IPS-15b (cell line): ENCODE data around the gene IQSEC1.

Source experiments
- H3K27me3 ChIP-seq: one replicate; pipeline ENCODE4 v1.6.1; 2013; ENCODE audit warnings: low read length; ENCODE audit not compliant: control insufficient read depth, insufficient read depth
- H3K36me3 ChIP-seq: one replicate; pipeline ENCODE4 v1.6.1; 2013; ENCODE audit warnings: low read length; ENCODE audit not compliant: control insufficient read depth, insufficient read depth
- H3K4me1 ChIP-seq: one replicate; pipeline ENCODE4 v1.6.1; 2013; ENCODE audit warnings: mild to moderate bottlenecking, low read length; ENCODE audit not compliant: control insufficient read depth, insufficient read depth
- H3K4me3 ChIP-seq: one replicate; pipeline ENCODE4 v1.5.1; 2013; ENCODE audit warnings: low read depth, low read length
- H3K9ac ChIP-seq: one replicate; pipeline ENCODE4 v1.6.1; 2013; ENCODE audit warnings: low read depth, mild to moderate bottlenecking, low read length
- H3K9me3 ChIP-seq: one replicate; pipeline ENCODE4 v1.6.1; 2013; ENCODE audit warnings: mild to moderate bottlenecking, low read length; ENCODE audit not compliant: control insufficient read depth, insufficient read depth

The IQSEC1 gene

GRCh38 chr3:13070391-13071070 lies 2.7 kb downstream of the IQSEC1 start:
- H3K4me1 ChIP-seq = peaks cover 4% of the 10 kb centered on the region
- H3K4me3 ChIP-seq = no peak overlapping the region
- no peak overlapping the region for H3K9ac ChIP-seq
- no peaks in the 10 kb centered on the region for H3K36me3 ChIP-seq
- no peaks in the 10 kb centered on the region for H3K9me3 ChIP-seq
- H3K27me3 ChIP-seq = peaks cover 29% of the 10 kb centered on the region

- Histone ChIP-seq H3K4me1 (peaks cover 4% of the 10 kb centered on the region), H3K9ac (no peak overlapping the region), H3K27me3 (peaks cover 18% of the 10 kb centered on the region), H3K36me3 (no peaks in the 10 kb centered on the region), H3K9me3 (no peaks in the 10 kb centered on the region), H3K4me3 (no peak overlapping the region)
Observed at GRCh38 chr3:13069495-13069894, 3.7 kb downstream of the IQSEC1 start.

GRCh38 chr3:13068269-13069010 lies 4.8 kb downstream of the IQSEC1 start:
- Histone ChIP-seq H3K27me3 (peaks cover 8% of the 10 kb centered on the region), H3K9me3 (no peaks in the 10 kb centered on the region), H3K4me1 (peaks cover 4% of the 10 kb centered on the region), H3K36me3 (no peaks in the 10 kb centered on the region), H3K9ac (no peak overlapping the region), H3K4me3 (no peak overlapping the region)

GRCh38 chr3:13067778-13068177 lies 5.5 kb downstream of the IQSEC1 start:
- peaks cover 7% of the 10 kb centered on the region for H3K27me3 ChIP-seq
- no peaks in the 10 kb centered on the region for H3K36me3 ChIP-seq
- peaks cover 4% of the 10 kb centered on the region for H3K4me1 ChIP-seq
- no peak overlapping the region for H3K9ac ChIP-seq
- H3K9me3 ChIP-seq = no peaks in the 10 kb centered on the region
- no peak overlapping the region for H3K4me3 ChIP-seq

- Histone ChIP-seq H3K36me3 (no peaks in the 10 kb centered on the region), H3K4me1 (no peaks in the 10 kb centered on the region), H3K9me3 (no peaks in the 10 kb centered on the region), H3K4me3 (no peak overlapping the region), H3K9ac (no peak overlapping the region), H3K27me3 (no peaks in the 10 kb centered on the region)
Observed at GRCh38 chr3:13066834-13067233, 6.4 kb downstream of the IQSEC1 start.

- H3K4me3 ChIP-seq = no peak overlapping the region
- H3K9me3 ChIP-seq = no peaks in the 10 kb centered on the region
- no peaks in the 10 kb centered on the region for H3K27me3 ChIP-seq
- no peaks in the 10 kb centered on the region for H3K4me1 ChIP-seq
- no peaks in the 10 kb centered on the region for H3K36me3 ChIP-seq
- H3K9ac ChIP-seq = no peak overlapping the region
Observed at GRCh38 chr3:13066236-13066635, 7.0 kb downstream of the IQSEC1 start.

- Histone ChIP-seq H3K9me3 (no peaks in the 10 kb centered on the region), H3K4me3 (no peak overlapping the region), H3K4me1 (no peaks in the 10 kb centered on the region), H3K36me3 (no peaks in the 10 kb centered on the region), H3K27me3 (no peaks in the 10 kb centered on the region), H3K9ac (no peak overlapping the region)
Observed at GRCh38 chr3:13065727-13066126, 7.5 kb downstream of the IQSEC1 start.

GRCh38 chr3:13064964-13065363 lies 8.3 kb downstream of the IQSEC1 start:
- peaks cover 2% of the 10 kb centered on the region for H3K36me3 ChIP-seq
- H3K9ac ChIP-seq = no peak overlapping the region
- H3K27me3 ChIP-seq = no peaks in the 10 kb centered on the region
- no peaks in the 10 kb centered on the region for H3K9me3 ChIP-seq
- H3K4me3 ChIP-seq = no peak overlapping the region
- no peaks in the 10 kb centered on the region for H3K4me1 ChIP-seq

GRCh38 chr3:13064159-13064868 lies 8.9 kb downstream of the IQSEC1 start:
- H3K27me3 ChIP-seq = no peaks in the 10 kb centered on the region
- no peak overlapping the region for H3K9ac ChIP-seq
- H3K4me1 ChIP-seq = no peaks in the 10 kb centered on the region
- H3K4me3 ChIP-seq = no peak overlapping the region
- no peaks in the 10 kb centered on the region for H3K9me3 ChIP-seq
- H3K36me3 ChIP-seq = peaks cover 3% of the 10 kb centered on the region

GRCh38 chr3:13063225-13063624 lies 10.0 kb downstream of the IQSEC1 start:
- no peaks in the 10 kb centered on the region for H3K9me3 ChIP-seq
- peaks cover 3% of the 10 kb centered on the region for H3K36me3 ChIP-seq
- no peak overlapping the region for H3K4me3 ChIP-seq
- no peaks in the 10 kb centered on the region for H3K4me1 ChIP-seq
- no peak overlapping the region for H3K9ac ChIP-seq
- no peaks in the 10 kb centered on the region for H3K27me3 ChIP-seq

GRCh38 chr3:13062647-13063046 lies 10.6 kb downstream of the IQSEC1 start:
- Histone ChIP-seq H3K36me3 (peaks cover 3% of the 10 kb centered on the region), H3K4me1 (no peaks in the 10 kb centered on the region)

More at GRCh38 chr3:13062647-13063046, 10.6 kb downstream of the IQSEC1 start:
- H3K4me3 ChIP-seq = no peak overlapping the region
- no peaks in the 10 kb centered on the region for H3K9me3 ChIP-seq
- no peaks in the 10 kb centered on the region for H3K27me3 ChIP-seq
- H3K9ac ChIP-seq = no peak overlapping the region
